Mesendoderm (in vitro differentiated cells): ENCODE data around the gene INO80E.

Experiments
- DNase-seq: peaks from one replicate; pipeline ENCODE4 v3.0.0; 2013
- H2AK5ac ChIP-seq: 2 replicates; pipeline ENCODE4 v1.6.1; 2013; ENCODE audit warnings: low read length, inconsistent platforms
- H2BK120ac ChIP-seq: 2 replicates; pipeline ENCODE4 v1.6.1; 2013; ENCODE audit warnings: low read depth, mild to moderate bottlenecking, low read length, moderate library complexity, mixed read lengths
- H2BK15ac ChIP-seq: replicated peaks from 2 replicates; pipeline ENCODE4 v1.6.1; 2013; ENCODE audit warnings: low read depth, mild to moderate bottlenecking, moderate library complexity
- H2BK5ac ChIP-seq: 2 replicates; pipeline ENCODE4 v1.6.1; 2013; ENCODE audit warnings: low read length, inconsistent platforms
- H3K18ac ChIP-seq: 2 replicates; pipeline ENCODE4 v1.6.1; 2013; ENCODE audit warnings: mild to moderate bottlenecking, low read length, mixed read lengths
- H3K23ac ChIP-seq: one replicate; pipeline ENCODE4 v1.6.1; 2013; ENCODE audit warnings: low read length
- H3K27ac ChIP-seq: 2 replicates; pipeline ENCODE4 v1.5.1; 2013; ENCODE audit warnings: low read depth, mild to moderate bottlenecking, inconsistent platforms, low read length, moderate library complexity
- H3K27me3 ChIP-seq: 2 replicates; pipeline ENCODE4 v1.6.1; 2013; ENCODE audit warnings: low read length, control low read depth, mild to moderate bottlenecking, inconsistent platforms; ENCODE audit not compliant: insufficient read depth, poor library complexity
- H3K36me3 ChIP-seq: 2 replicates; pipeline ENCODE4 v1.6.1; 2013; ENCODE audit warnings: low read length, inconsistent platforms; ENCODE audit not compliant: control insufficient read depth, insufficient read depth
- H3K4ac ChIP-seq: one replicate; pipeline ENCODE4 v1.6.1; 2013; ENCODE audit warnings: low read depth, mild to moderate bottlenecking, low read length, moderate library complexity
- H3K4me1 ChIP-seq: 2 replicates; pipeline ENCODE4 v1.6.1; 2013; ENCODE audit warnings: low read depth, low read length, inconsistent platforms; ENCODE audit not compliant: control insufficient read depth
- H3K4me2 ChIP-seq: 2 replicates; pipeline ENCODE4 v1.6.1; 2013; ENCODE audit warnings: low read length
- H3K4me3 ChIP-seq: 2 replicates; pipeline ENCODE4 v1.5.1; 2013; ENCODE audit warnings: mild to moderate bottlenecking, low read length
- H3K56ac ChIP-seq: one replicate; pipeline ENCODE4 v1.6.1; 2013; ENCODE audit warnings: low read length
- H3K79me1 ChIP-seq: 2 replicates; pipeline ENCODE4 v1.6.1; 2013; ENCODE audit warnings: low read length, inconsistent platforms
- H3K79me2 ChIP-seq: 2 replicates; pipeline ENCODE4 v1.6.1; 2013; ENCODE audit warnings: mild to moderate bottlenecking, low read length; ENCODE audit not compliant: control insufficient read depth, insufficient read depth
- H3K9ac ChIP-seq: 2 replicates; pipeline ENCODE4 v1.6.1; 2013; ENCODE audit warnings: low read length, inconsistent platforms
- H4K5ac ChIP-seq: one replicate; pipeline ENCODE4 v1.6.1; 2013; ENCODE audit warnings: low read length
- H4K8ac ChIP-seq: one replicate; pipeline ENCODE4 v1.6.1; 2013; ENCODE audit warnings: low read depth, mild to moderate bottlenecking, control low read depth, low read length, moderate library complexity
- WGBS: extraction: QIAGEN DNeasy Blood & Tissue Kit; methylation state at CpG from one replicate; pipeline ENCODE4 v1.1.7; 2013; ENCODE audit warnings: low lambda C conversion rate, missing lambda C conversion rate; ENCODE audit not compliant: insufficient coverage; ENCODE audit errors: extremely low coverage; 5-methylcytosine and 5-hydroxymethylcytosine counted together

The INO80E gene

DNA sequence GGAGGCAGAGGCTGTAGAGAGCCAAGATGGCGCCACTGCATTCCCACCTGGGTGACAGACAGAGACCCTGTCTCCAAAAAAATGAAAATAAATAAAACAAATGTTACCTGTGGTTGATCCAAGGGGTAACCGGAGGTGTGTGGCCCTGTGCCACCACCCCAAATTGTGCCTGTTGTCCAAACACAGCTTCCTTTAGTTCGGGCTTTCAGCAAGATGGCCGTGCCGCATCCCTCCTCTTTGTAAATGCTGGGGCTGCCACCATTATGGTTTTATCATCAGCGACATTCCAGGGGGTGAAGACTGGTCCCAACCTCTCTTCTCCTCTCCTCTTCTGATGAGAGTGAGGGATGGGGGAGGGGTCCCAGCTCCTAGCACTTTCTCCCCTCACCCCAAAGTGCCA lies 26.8 kb downstream of the INO80E start, which contains the start of gene C16orf92:
TSS of gene C16orf92 (plus strand) at position 312 of the 400 bp plus-strand sequence. CDS start 143 bp downstream, outside the sequence.
- H4K5ac ChIP-seq: no peak within 1 kb of the TSS
- no peak within 1 kb of the TSS for H2BK120ac ChIP-seq
- H4K8ac ChIP-seq: no peak within 1 kb of the TSS
- DNase-seq: no peak
- no peak within 1 kb of the TSS for H3K9ac ChIP-seq
- H3K36me3 ChIP-seq: no peaks in the 10 kb centered on the region
- no peak within 1 kb of the TSS for H3K27ac ChIP-seq
- H3K4me2 ChIP-seq: no peak within 1 kb of the TSS
- no peaks in the 10 kb centered on the region for H3K4me1 ChIP-seq
- no peaks in the 10 kb centered on the region for H3K27me3 ChIP-seq
- WGBS: no CpG with 5 or more reads among the region's 6 CpGs
- H3K79me2 ChIP-seq: no peaks in the 10 kb centered on the region
- H3K4ac ChIP-seq: no peak within 1 kb of the TSS
- no peak within 1 kb of the TSS for H2BK15ac ChIP-seq
- no peak within 1 kb of the TSS for H3K23ac ChIP-seq
- no peak within 1 kb of the TSS for H3K4me3 ChIP-seq
- H2BK5ac ChIP-seq: no peak within 1 kb of the TSS
- no peak within 1 kb of the TSS for H3K18ac ChIP-seq
- H3K79me1 ChIP-seq: no peaks in the 10 kb centered on the region
- no peak within 1 kb of the TSS for H3K56ac ChIP-seq
- no peak within 1 kb of the TSS for H2AK5ac ChIP-seq

DNA sequence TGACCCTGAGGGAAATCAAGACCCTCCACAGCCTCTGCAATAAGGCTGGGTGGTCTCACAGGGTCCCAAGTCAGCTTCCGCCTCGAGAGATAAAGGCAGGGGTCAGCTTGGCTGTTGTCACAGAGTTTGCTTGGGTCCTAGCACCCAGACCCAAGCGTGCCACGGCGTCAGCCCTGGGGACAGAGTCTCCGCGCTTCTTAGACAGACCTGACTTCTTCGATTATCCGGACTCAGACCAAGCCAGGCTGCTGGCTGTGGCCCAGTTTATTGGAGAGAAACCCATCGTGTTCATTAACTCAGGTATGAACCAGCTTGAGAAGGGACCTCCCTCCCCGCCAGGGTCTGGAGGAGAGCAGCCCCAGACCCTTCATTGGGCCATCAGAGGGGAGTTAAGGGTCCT lies 27.5 kb downstream of the INO80E start:
- H2AK5ac ChIP-seq: no peak overlapping the region
- H3K4me2 ChIP-seq: no peak overlapping the region
- no peaks in the 10 kb centered on the region for H3K36me3 ChIP-seq
- H3K4me3 ChIP-seq: no peak overlapping the region
- H3K9ac ChIP-seq: no peak overlapping the region
- no peak overlapping the region for H4K8ac ChIP-seq
- H3K23ac ChIP-seq: no peak overlapping the region
- H4K5ac ChIP-seq: no peak overlapping the region
- H3K4me1 ChIP-seq: no peaks in the 10 kb centered on the region
- no peak overlapping the region for H2BK15ac ChIP-seq
- no peak overlapping the region for H2BK5ac ChIP-seq
- no peak overlapping the region for H3K27ac ChIP-seq
- no peaks in the 10 kb centered on the region for H3K79me1 ChIP-seq
- no peak overlapping the region for H2BK120ac ChIP-seq
- no CpG with 5 or more reads among the region's 11 CpGs for WGBS
- no peak overlapping the region for H3K18ac ChIP-seq
- H3K56ac ChIP-seq: no peak overlapping the region
- DNase-seq: no peak
- H3K27me3 ChIP-seq: no peaks in the 10 kb centered on the region
- no peak overlapping the region for H3K4ac ChIP-seq
- no peaks in the 10 kb centered on the region for H3K79me2 ChIP-seq

DNA sequence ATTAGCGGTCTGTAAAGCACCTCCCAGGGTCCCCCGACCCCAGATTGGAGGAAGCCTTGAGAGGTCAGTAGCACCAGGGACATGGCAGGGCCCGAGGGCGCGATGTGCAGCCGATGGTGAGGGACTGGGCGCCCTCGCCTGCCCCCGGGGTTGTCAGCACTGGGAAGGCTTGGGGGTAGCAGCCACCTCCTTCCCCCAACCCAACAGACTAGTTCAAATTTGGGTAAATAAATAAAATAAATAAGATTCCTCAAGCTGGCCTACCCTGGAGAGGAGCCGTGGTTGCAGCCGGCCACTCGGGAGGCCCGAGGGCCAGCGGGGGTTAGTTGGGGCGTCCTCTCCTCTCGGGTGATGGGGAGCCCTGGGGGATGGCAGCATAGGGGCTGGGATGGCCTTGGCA lies 28.4 kb downstream of the INO80E start:
- no CpG with 5 or more reads among the region's 16 CpGs for WGBS
- no peaks in the 10 kb centered on the region for H3K36me3 ChIP-seq

DNA sequence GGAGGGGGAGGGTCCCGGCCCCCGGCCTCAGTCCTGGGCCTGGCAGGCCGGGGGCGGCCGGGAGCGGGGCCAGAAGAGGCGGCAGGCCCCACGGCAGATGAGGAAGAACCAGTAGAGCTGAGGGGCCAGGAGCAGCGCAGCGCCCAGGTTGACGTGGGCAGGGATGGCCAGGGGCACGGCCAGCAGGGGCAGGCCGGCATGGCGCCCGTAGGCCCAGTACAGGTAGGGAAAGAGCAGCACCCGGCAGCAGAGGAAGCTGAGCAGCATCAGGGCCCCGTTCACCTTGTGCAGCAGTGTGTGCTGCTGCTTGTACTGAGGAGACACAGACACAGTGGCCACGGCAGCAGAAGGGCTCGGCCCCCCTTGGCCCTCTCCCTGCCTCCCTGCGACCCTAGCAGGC lies 29.1 kb downstream of the INO80E start:
- Histone ChIP-seq H2AK5ac (no peak overlapping the region), H4K5ac (no peak overlapping the region), H3K56ac (no peak overlapping the region), H3K23ac (no peak overlapping the region), H3K27ac (no peak overlapping the region), H4K8ac (no peak overlapping the region), H3K79me1 (no peaks in the 10 kb centered on the region), H3K79me2 (no peaks in the 10 kb centered on the region), H3K4me3 (no peak overlapping the region), H3K9ac (no peak overlapping the region), H2BK5ac (no peak overlapping the region), H3K4me2 (no peak overlapping the region), H2BK120ac (no peak overlapping the region), H3K4ac (no peak overlapping the region), H3K36me3 (no peaks in the 10 kb centered on the region), H3K18ac (no peak overlapping the region), H3K27me3 (no peaks in the 10 kb centered on the region), H2BK15ac (no peak overlapping the region), H3K4me1 (no peaks in the 10 kb centered on the region)
- no peak for DNase-seq
- WGBS: no CpG with 5 or more reads among the region's 20 CpGs

More for the DNA sequence above, 28.4 kb downstream of the INO80E start:
- H3K27ac ChIP-seq: no peak overlapping the region
- H4K5ac ChIP-seq: no peak overlapping the region
- no peak overlapping the region for H3K18ac ChIP-seq
- H2BK15ac ChIP-seq: no peak overlapping the region
- H3K79me1 ChIP-seq: no peaks in the 10 kb centered on the region
- H2BK5ac ChIP-seq: no peak overlapping the region
- H3K79me2 ChIP-seq: no peaks in the 10 kb centered on the region
- H3K4ac ChIP-seq: no peak overlapping the region
- no peak overlapping the region for H2AK5ac ChIP-seq
- no peak overlapping the region for H3K23ac ChIP-seq
- H3K4me2 ChIP-seq: no peak overlapping the region
- no peak overlapping the region for H3K56ac ChIP-seq
- H3K4me3 ChIP-seq: no peak overlapping the region
- no peak overlapping the region for H2BK120ac ChIP-seq
- no peak for DNase-seq
- no peak overlapping the region for H4K8ac ChIP-seq
- H3K9ac ChIP-seq: no peak overlapping the region
- H3K27me3 ChIP-seq: no peaks in the 10 kb centered on the region
- no peaks in the 10 kb centered on the region for H3K4me1 ChIP-seq

DNA sequence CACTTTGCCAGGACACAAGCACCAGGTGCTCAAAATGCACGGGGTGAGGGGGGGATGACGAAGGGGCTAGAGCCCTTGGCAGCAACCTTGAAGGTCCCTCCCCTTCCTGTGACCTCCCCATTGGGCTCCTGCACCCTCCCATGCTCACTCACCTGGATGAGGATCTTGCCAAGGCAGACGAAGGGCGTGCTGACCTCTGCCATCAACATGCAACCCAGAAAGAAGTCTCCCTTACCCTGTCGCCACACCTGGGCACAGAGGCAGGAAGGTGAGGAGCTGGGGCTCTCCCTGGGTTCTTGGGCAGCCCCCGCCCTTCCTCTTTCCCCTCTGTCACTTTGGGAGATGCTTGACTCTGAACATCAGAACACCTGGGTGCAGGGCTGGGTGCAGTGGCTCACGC lies 29.5 kb downstream of the INO80E start:
- no peak overlapping the region for H3K56ac ChIP-seq
- H3K79me2 ChIP-seq: no peaks in the 10 kb centered on the region
- no peaks in the 10 kb centered on the region for H3K27me3 ChIP-seq
- H3K4me3 ChIP-seq: no peak overlapping the region
- no peak overlapping the region for H3K9ac ChIP-seq
- no peak overlapping the region for H3K4ac ChIP-seq
- H4K8ac ChIP-seq: no peak overlapping the region
- H2BK5ac ChIP-seq: no peak overlapping the region
- no peak overlapping the region for H3K18ac ChIP-seq
- no peak for DNase-seq
- no peak overlapping the region for H3K23ac ChIP-seq
- no peak overlapping the region for H2BK120ac ChIP-seq
- H3K4me1 ChIP-seq: no peaks in the 10 kb centered on the region
- no peak overlapping the region for H2AK5ac ChIP-seq
- H3K36me3 ChIP-seq: no peaks in the 10 kb centered on the region
- H4K5ac ChIP-seq: no peak overlapping the region
- H3K27ac ChIP-seq: no peak overlapping the region
- H3K79me1 ChIP-seq: no peaks in the 10 kb centered on the region
- H3K4me2 ChIP-seq: no peak overlapping the region
- H2BK15ac ChIP-seq: no peak overlapping the region
- no CpG with 5 or more reads among the region's 7 CpGs for WGBS

DNA sequence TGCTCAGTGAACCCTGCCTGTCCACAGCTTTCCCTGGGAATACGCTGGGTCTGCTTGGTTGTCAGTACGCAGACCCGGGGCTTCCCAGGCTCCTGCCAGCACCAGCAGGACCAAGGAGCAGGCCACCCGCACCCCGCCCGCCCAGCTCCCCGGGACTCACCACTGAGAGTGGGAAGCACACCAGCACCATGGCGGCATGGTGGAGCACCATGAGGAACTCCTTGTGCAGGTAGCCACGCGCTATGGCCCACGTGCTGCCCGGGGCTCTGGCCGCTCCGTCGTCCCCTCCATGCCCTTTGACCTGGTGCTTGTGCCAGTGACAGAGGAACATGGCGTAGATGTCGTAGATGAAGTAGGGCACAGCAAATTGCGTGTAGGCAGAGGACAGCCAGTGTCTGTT lies 30.4 kb downstream of the INO80E start:
- Histone ChIP-seq H3K23ac (no peak overlapping the region), H3K4ac (no peak overlapping the region), H3K27ac (no peak overlapping the region), H4K5ac (no peak overlapping the region), H3K79me1 (no peaks in the 10 kb centered on the region), H3K79me2 (no peaks in the 10 kb centered on the region), H3K36me3 (no peaks in the 10 kb centered on the region), H2BK15ac (no peak overlapping the region), H3K56ac (no peak overlapping the region), H2BK5ac (no peak overlapping the region), H3K4me1 (peaks cover 2% of the 10 kb centered on the region), H4K8ac (no peak overlapping the region), H3K4me2 (no peak overlapping the region), H2BK120ac (no peak overlapping the region), H3K9ac (no peak overlapping the region), H2AK5ac (no peak overlapping the region), H3K27me3 (no peaks in the 10 kb centered on the region), H3K4me3 (no peak overlapping the region), H3K18ac (no peak overlapping the region)
- no CpG with 5 or more reads among the region's 18 CpGs for WGBS
- no peak for DNase-seq
